HepG2 (cell line): ENCODE results near the gene TMEM214. TPM values are rescaled to one million over a fixed set of nuclear protein-coding genes. Genes with fewer than 3 reads are reported as not detected.

Experiments used
- ARHGAP35 ChIP-seq: sonication (generic); formaldehyde crosslinking; IDR thresholded peaks from 2 replicates; pipeline ENCODE4 v1.9.0; 2022; ENCODE audit warnings: mild to moderate bottlenecking, inconsistent platforms, moderate library complexity, missing genetic modification reagents, borderline replicate concordance
- MIXL1 ChIP-seq: IDR thresholded peaks from 2 replicates; pipeline ENCODE4 v1.6.1; 2016
- MXD4 ChIP-seq: IDR thresholded peaks from 2 replicates; pipeline ENCODE4 v1.6.1; 2016; ENCODE audit warnings: mild to moderate bottlenecking, missing biosample characterization, missing genetic modification reagents
- PITX1 ChIP-seq: sonication (generic); formaldehyde crosslinking; IDR thresholded peaks from 2 replicates; pipeline ENCODE4 v1.5.1; 2020; ENCODE audit warnings: mild to moderate bottlenecking, missing genetic modification reagents
- POGK ChIP-seq: sonication (generic); formaldehyde crosslinking; conservative IDR thresholded peaks from 2 replicates; pipeline ENCODE4 v1.8.0; 2022; ENCODE audit warnings: mild to moderate bottlenecking, moderate library complexity, missing genetic modification reagents
- POLR2AphosphoS5 ChIP-seq: IDR thresholded peaks from 2 replicates; pipeline ENCODE4 v1.6.1; 2012; ENCODE audit warnings: low read depth, low read length
- THAP9 ChIP-seq: sonication (generic); formaldehyde crosslinking; IDR thresholded peaks from 2 replicates; pipeline ENCODE4; 2020; ENCODE audit warnings: missing genetic modification reagents, mild to moderate bottlenecking, borderline replicate concordance
- ZFP82 ChIP-seq: sonication (generic); formaldehyde crosslinking; IDR thresholded peaks from 2 replicates; pipeline ENCODE4 v1.5.1; 2020; ENCODE audit warnings: mild to moderate bottlenecking, missing genetic modification reagents, borderline replicate concordance
- ZFY ChIP-seq: sonication (generic); formaldehyde crosslinking; IDR thresholded peaks from 2 replicates; pipeline ENCODE4 v1.4.0; 2020; ENCODE audit warnings: missing genetic modification reagents
- ZNF335 ChIP-seq: sonication (generic); formaldehyde crosslinking; IDR thresholded peaks from 2 replicates; pipeline ENCODE4 v1.4.0; 2020; ENCODE audit warnings: missing genetic modification reagents
- ZNF343 ChIP-seq: sonication (generic); formaldehyde crosslinking; IDR thresholded peaks from 2 replicates; pipeline ENCODE4 v1.4.0; 2020; ENCODE audit warnings: mild to moderate bottlenecking, missing genetic modification reagents
- ZNF484 ChIP-seq: sonication (generic); formaldehyde crosslinking; IDR thresholded peaks from 2 replicates; pipeline ENCODE4 v1.5.1; 2020; ENCODE audit warnings: mild to moderate bottlenecking, low read depth, missing genetic modification reagents, borderline replicate concordance
- ZNF572 ChIP-seq: sonication (generic); formaldehyde crosslinking; IDR thresholded peaks from 2 replicates; pipeline ENCODE4 v1.5.1; 2020; ENCODE audit warnings: mild to moderate bottlenecking, missing genetic modification reagents
- ZNF75D ChIP-seq: sonication (generic); formaldehyde crosslinking; IDR thresholded peaks from 2 replicates; pipeline ENCODE4 v1.8.1; 2023; ENCODE audit warnings: missing genetic modification reagents, mild to moderate bottlenecking, borderline replicate concordance
- polyA plus RNA-seq, 8 experiments: library from polyadenylated mRNA; depleted of rRNA in 3 of 8; stranded (reverse) in 7 of 8; unstranded in 1 of 8; fragments of >200 nt; fragmentation: Illumina TruSeq in 4 of 8; extraction: Trizol in 4 of 8; gene quantifications; 2 replicates each; pipeline versions ENCODE4 v1.2.1 to v1.2.3, GENCODE V29; 2011 to 2016; ENCODE audit warnings: low read depth in 4 of 8, missing spikeins in 1 of 8, mixed read lengths in 1 of 8; ENCODE audit not compliant: insufficient read depth in 1 of 8
- total RNA-seq, 5 experiments: library from RNA; depleted of rRNA; stranded (reverse); fragments of >200 nt; fragmentation: Illumina TruSeq; extraction: Trizol; gene quantifications; 2 replicates each; pipeline ENCODE4 v1.2.3, GENCODE V29; 2016; ENCODE audit warnings: low read depth in 1 of 5
- TF ChIP-seq, protein P1 (sequence below): sonication (generic); formaldehyde crosslinking; IDR thresholded peaks from 2 replicates; pipeline ENCODE4 v1.4.0; 2020; ENCODE audit warnings: missing genetic modification reagents
- TF ChIP-seq, protein P2 (sequence below): sonication (generic); formaldehyde crosslinking; IDR thresholded peaks from 2 replicates; pipeline ENCODE4 v1.8.0; 2022; ENCODE audit warnings: missing genetic modification reagents, low read depth, mild to moderate bottlenecking, borderline replicate concordance
- TF ChIP-seq, protein P3 (sequence below): sonication (generic); formaldehyde crosslinking; IDR thresholded peaks from 2 replicates; pipeline ENCODE4 v1.4.0; 2020; ENCODE audit warnings: missing genetic modification reagents, mild to moderate bottlenecking, borderline replicate concordance
- TF ChIP-seq, protein P4 (sequence below): sonication (generic); formaldehyde crosslinking; IDR thresholded peaks from 2 replicates; pipeline ENCODE4 v1.8.0; 2022; ENCODE audit warnings: mild to moderate bottlenecking, missing genetic modification reagents; ENCODE audit not compliant: insufficient replicate concordance

Gene TMEM214
- total and polyA plus RNA-seq, 2 of the 13 experiments (the other 11 are each of a cell fraction or from before 2014, with no cell fraction given), result 58.3 to 132 TPM

DNA sequence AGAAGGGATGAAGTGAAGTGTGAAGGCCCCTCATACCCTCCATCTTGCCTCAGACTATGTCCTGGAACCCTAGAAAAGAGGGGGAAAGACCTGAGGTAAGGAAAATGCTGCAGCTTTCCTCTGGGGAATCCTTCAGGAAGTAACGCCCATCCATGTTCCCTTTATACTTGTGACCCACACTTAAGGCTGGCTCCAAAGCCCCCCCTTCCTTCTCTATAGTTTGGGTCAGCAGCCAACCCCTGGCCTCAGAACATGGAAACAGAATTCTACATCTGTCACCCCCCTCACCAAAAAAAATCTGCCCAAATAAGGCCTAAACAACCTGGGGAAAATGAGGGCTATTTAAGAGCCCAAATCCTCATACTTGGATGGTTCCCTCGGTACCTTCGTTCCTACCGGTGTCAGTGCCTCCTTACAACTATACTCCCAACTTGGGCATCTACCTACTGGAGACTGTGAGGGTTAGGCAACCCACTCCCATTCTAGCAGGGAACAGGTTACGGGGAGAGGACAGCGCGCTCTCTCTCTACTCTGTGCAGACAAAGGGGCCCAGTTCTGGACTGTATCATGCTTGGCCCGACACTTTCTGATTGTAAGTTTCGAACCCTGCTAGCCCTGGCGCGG is 38.0 kb downstream of the TMEM214 start (continued):
- TF ChIP-seq POLR2AphosphoS5, result no peak
- TF ChIP-seq PITX1 (CRISPR knock-in tag), result no peak; the same call in 1 of the 2 replicates
- TF ChIP-seq POGK (CRISPR knock-in tag), result peak; percentile 7; the same call in 1 of the 2 replicates
- no peak for TF ChIP-seq ZNF75D (CRISPR knock-in tag)
- TF ChIP-seq ZNF572, result peak; percentile 86; the same call in 1 of the 2 replicates
- TF ChIP-seq ARHGAP35 (CRISPR knock-in tag), result no peak; the same call in 1 of the 2 replicates
- no peak for TF ChIP-seq ZNF484 (CRISPR knock-in tag)
- TF ChIP-seq, protein P1, sequence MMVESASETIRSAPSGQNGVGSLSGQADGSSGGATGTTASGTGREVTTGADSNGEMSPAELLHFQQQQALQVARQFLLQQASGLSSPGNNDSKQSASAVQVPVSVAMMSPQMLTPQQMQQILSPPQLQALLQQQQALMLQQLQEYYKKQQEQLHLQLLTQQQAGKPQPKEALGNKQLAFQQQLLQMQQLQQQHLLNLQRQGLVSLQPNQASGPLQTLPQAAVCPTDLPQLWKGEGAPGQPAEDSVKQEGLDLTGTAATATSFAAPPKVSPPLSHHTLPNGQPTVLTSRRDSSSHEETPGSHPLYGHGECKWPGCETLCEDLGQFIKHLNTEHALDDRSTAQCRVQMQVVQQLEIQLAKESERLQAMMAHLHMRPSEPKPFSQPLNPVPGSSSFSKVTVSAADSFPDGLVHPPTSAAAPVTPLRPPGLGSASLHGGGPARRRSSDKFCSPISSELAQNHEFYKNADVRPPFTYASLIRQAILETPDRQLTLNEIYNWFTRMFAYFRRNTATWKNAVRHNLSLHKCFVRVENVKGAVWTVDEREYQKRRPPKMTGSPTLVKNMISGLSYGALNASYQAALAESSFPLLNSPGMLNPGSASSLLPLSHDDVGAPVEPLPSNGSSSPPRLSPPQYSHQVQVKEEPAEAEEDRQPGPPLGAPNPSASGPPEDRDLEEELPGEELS (CRISPR knock-in tag), result 0 out of 2 replicates have a peak, but pooled peaks have one; percentile 4
- 0 out of 2 replicates have a peak, but pooled peaks have one; percentile 14 for TF ChIP-seq THAP9
- TF ChIP-seq ZFP82 (CRISPR knock-in tag), result 0 out of 2 replicates have a peak, but pooled peaks have one; percentile 37
- TF ChIP-seq, protein P2, sequence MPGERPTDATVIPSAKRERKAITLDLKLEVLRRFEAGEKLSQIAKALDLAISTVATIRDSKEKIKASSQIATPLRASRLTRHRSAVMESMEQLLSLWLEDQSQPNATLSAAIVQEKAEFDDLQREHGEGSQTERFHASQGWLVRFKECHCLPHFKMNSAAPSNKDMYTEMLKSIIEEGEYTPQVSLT (CRISPR knock-in tag), result no peak
- TF ChIP-seq, protein P3, sequence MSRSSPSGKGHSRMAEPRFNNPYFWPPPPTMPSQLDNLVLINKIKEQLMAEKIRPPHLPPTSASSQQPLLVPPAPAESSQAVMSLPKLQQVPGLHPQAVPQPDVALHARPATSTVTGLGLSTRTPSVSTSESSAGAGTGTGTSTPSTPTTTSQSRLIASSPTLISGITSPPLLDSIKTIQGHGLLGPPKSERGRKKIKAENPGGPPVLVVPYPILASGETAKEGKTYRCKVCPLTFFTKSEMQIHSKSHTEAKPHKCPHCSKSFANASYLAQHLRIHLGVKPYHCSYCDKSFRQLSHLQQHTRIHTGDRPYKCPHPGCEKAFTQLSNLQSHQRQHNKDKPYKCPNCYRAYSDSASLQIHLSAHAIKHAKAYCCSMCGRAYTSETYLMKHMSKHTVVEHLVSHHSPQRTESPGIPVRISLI (CRISPR knock-in tag), result no peak
- TF ChIP-seq ZNF335 (CRISPR knock-in tag), result no peak
- 0 out of 2 replicates have a peak, but pooled peaks have one; percentile 47 for TF ChIP-seq MXD4 (CRISPR knock-in tag)
- TF ChIP-seq ZFY (CRISPR knock-in tag), result no peak
- no peak for TF ChIP-seq MIXL1 (CRISPR knock-in tag)
- no peak for TF ChIP-seq ZNF343
- TF ChIP-seq, protein P4, sequence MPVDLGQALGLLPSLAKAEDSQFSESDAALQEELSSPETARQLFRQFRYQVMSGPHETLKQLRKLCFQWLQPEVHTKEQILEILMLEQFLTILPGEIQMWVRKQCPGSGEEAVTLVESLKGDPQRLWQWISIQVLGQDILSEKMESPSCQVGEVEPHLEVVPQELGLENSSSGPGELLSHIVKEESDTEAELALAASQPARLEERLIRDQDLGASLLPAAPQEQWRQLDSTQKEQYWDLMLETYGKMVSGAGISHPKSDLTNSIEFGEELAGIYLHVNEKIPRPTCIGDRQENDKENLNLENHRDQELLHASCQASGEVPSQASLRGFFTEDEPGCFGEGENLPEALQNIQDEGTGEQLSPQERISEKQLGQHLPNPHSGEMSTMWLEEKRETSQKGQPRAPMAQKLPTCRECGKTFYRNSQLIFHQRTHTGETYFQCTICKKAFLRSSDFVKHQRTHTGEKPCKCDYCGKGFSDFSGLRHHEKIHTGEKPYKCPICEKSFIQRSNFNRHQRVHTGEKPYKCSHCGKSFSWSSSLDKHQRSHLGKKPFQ (CRISPR knock-in tag), result peak; percentile 58
